Mesodermal cell (in vitro differentiated cells): ENCODE results near the gene SHB.
A peak's percentile ranks its signal among the peaks of the same experiment; 100 is the strongest.

Experiments
- H3K27ac ChIP-seq: 2 replicates; pipeline ENCODE4 v1.7.0; 2013; ENCODE audit warnings: mild to moderate bottlenecking, low read depth, low read length, moderate library complexity; ENCODE audit not compliant: severe bottlenecking
- H3K36me3 ChIP-seq: 2 replicates; pipeline ENCODE4 v1.7.1; 2013; ENCODE audit warnings: mild to moderate bottlenecking, low read length, moderate library complexity; ENCODE audit not compliant: control insufficient read depth, insufficient read depth
- H3K4me1 ChIP-seq: one replicate; pipeline ENCODE4 v1.7.1; 2013; ENCODE audit warnings: mild to moderate bottlenecking, low read length; ENCODE audit not compliant: insufficient read depth, control insufficient read depth, poor library complexity, severe bottlenecking
- H3K4me3 ChIP-seq: 2 replicates; pipeline ENCODE4 v1.7.0; 2013; ENCODE audit warnings: low read length, control low read depth, mild to moderate bottlenecking; ENCODE audit not compliant: insufficient read depth, poor library complexity, severe bottlenecking; ENCODE audit errors: extremely low read depth
- H3K9me3 ChIP-seq: 2 replicates; pipeline ENCODE4 v1.7.1; 2013; ENCODE audit warnings: mild to moderate bottlenecking, low read length, moderate library complexity; ENCODE audit not compliant: control insufficient read depth
- WGBS, 2 experiments: methylation state at CpG; one replicate each; pipeline ENCODE4 v1.1.5; 2013; ENCODE audit warnings: missing lambda C conversion rate in 2 of 2; ENCODE audit not compliant: insufficient coverage in 2 of 2; 5-methylcytosine and 5-hydroxymethylcytosine counted together

Gene SHB

GRCh38 chr9:37920471-37921167 is 148.4 kb downstream of the SHB start:
- no peaks in the 10 kb centered on the region for H3K9me3 ChIP-seq
- no peak overlapping the region for H3K27ac ChIP-seq
- 90 to 93% methylated on average over 4 to 5 of the region's 5 CpGs for WGBS, 2 experiments
- H3K4me3 ChIP-seq: no peak overlapping the region
- H3K36me3 ChIP-seq: peaks cover 59% of the 10 kb centered on the region
- H3K4me1 ChIP-seq: peaks cover 16% of the 10 kb centered on the region

DNA sequence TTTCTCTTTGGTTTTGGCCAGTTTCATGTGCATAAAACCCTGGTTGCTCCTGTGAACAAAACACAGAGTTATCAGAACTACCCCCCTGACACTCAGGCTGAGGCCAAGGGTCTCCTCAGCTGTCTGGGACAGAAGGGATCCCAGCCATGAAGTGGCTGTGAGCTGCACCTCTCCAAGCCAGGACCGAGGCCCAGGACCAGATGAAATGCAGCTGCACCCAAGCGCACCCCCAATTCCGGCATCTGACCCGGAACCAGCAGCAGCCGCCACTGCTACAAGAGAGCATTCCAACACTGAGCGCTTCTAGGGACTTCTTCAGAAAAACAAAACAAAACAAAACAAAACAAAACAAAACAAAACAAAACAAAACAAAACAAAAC is 149.1 kb downstream of the SHB start:
- no peak overlapping the region for H3K27ac ChIP-seq
- 85 to 92% methylated on average over 6 of the region's 6 CpGs for WGBS, 2 experiments
- no peaks in the 10 kb centered on the region for H3K9me3 ChIP-seq
- peaks cover 59% of the 10 kb centered on the region for H3K36me3 ChIP-seq
- no peak overlapping the region for H3K4me3 ChIP-seq
- peaks cover 16% of the 10 kb centered on the region for H3K4me1 ChIP-seq

- H3K4me1 ChIP-seq: peaks cover 17% of the 10 kb centered on the region
These were observed 149.6 kb downstream of the SHB start for GRCh38 chr9:37919246-37919955.

DNA sequence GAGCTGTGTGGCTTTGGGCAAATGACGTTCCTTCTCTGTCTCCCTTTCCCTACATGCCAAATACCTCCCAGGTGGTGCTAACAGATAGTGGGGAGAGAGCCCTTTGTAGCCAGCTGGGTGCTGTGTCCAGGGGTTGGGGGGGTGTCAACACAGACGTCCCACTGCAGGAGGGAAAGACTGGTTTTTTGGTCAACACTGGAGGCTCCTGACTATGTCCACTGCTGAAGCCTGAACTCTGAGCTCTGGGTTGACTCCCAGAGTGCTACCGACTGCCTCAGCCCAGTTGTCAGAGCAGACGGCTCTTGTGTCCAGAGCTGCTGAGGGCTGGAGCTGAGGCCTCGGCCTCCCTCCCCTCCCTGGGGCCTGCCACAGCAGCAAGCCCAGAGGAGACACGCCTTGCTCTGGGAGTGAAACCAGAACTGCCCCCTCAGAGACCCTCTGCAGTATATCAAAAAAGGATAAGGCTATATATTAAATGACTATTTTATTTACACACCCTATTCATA is 150.3 kb downstream of the SHB start:
- Histone ChIP-seq H3K36me3 (peaks cover 54% of the 10 kb centered on the region), H3K4me3 (no peak overlapping the region), H3K4me1 (peaks cover 24% of the 10 kb centered on the region), H3K27ac (no peak overlapping the region), H3K9me3 (no peaks in the 10 kb centered on the region)
- WGBS, 2 experiments: 65 to 81% methylated on average over 3 of the region's 6 CpGs

More at GRCh38 chr9:37919246-37919955, 149.6 kb downstream of the SHB start:
- Histone ChIP-seq H3K27ac (no peak overlapping the region), H3K4me3 (no peak overlapping the region), H3K9me3 (no peaks in the 10 kb centered on the region), H3K36me3 (peaks cover 59% of the 10 kb centered on the region)
- WGBS, 2 experiments: 59 to 68% methylated on average over 6 to 9 of the region's 16 CpGs

GRCh38 chr9:37917801-37918664 is 151.0 kb downstream of the SHB start:
- H3K36me3 ChIP-seq: peaks cover 48% of the 10 kb centered on the region
- 94 to 96% methylated on average over 17 to 20 of the region's 21 CpGs for WGBS, 2 experiments
- H3K4me1 ChIP-seq: peaks cover 22% of the 10 kb centered on the region
- H3K4me3 ChIP-seq: no peak overlapping the region
- no peaks in the 10 kb centered on the region for H3K9me3 ChIP-seq
- H3K27ac ChIP-seq: no peak overlapping the region

- Histone ChIP-seq H3K4me1 (peaks cover 16% of the 10 kb centered on the region), H3K9me3 (no peaks in the 10 kb centered on the region), H3K27ac (no peak overlapping the region), H3K36me3 (peaks cover 47% of the 10 kb centered on the region), H3K4me3 (no peak overlapping the region)
- 89 to 100% methylated on average over 2 to 6 of the region's 8 CpGs for WGBS, 2 experiments
These were observed 151.7 kb downstream of the SHB start for GRCh38 chr9:37917313-37917731.

DNA sequence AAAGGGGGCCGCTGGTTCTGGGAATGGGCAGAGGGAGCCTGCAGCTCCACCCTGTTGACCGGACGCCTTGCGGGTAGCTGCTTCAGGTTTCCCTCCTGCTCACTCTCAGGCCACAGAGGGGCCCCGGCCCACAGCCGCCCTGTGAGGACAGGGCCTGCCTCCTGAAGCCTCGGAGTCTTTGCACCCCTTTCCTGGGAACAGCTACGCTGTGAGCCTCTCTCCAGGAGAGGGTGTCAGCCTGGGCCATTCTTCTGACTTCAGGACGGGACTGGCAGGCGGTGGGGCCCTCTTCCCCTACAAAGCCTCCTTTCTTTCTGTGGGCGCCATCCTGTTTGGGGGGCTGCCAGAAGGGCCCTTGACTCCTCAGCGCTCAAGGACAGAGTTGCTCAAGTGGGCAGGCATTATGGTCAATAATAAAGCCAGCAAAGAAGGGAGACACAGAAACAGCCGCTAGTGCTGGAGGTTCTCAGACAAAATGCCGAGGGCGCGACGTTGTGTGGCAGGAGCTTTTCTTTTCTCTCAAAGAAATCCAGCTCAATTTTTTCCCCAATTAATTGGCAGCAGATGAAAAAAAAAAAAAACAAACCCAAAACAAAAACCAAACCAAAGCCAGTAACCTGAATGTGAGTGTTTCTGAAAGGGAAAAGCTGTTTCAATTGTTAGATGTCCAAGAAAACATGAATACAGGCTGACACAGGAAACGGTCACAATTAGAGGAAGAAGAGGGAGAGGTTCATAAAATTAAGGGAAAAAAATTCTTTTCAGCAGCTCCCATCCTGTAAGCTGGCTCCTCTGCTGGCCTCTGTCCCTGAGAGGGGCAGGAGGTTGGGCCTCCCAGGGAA is 152.3 kb downstream of the SHB start:
- H3K27ac ChIP-seq: peak overlapping the region; percentile 13
- no peak overlapping the region for H3K4me3 ChIP-seq
- H3K4me1 ChIP-seq: peaks cover 10% of the 10 kb centered on the region
- 91 to 97% methylated on average over 16 of the region's 18 CpGs for WGBS, 2 experiments
- H3K36me3 ChIP-seq: peaks cover 41% of the 10 kb centered on the region
- H3K9me3 ChIP-seq: no peaks in the 10 kb centered on the region

- H3K36me3 ChIP-seq: peaks cover 34% of the 10 kb centered on the region
- H3K9me3 ChIP-seq: no peaks in the 10 kb centered on the region
- no peak overlapping the region for H3K27ac ChIP-seq
- 94% methylated on average over 14 of the region's 14 CpGs for WGBS, 2 experiments
- peaks cover 8% of the 10 kb centered on the region for H3K4me1 ChIP-seq
- no peak overlapping the region for H3K4me3 ChIP-seq
These were observed 153.0 kb downstream of the SHB start for GRCh38 chr9:37915911-37916470.

GRCh38 chr9:37914701-37915358 is 154.2 kb downstream of the SHB start:
- Histone ChIP-seq H3K4me3 (no peak overlapping the region), H3K27ac (no peak overlapping the region), H3K36me3 (peaks cover 28% of the 10 kb centered on the region), H3K9me3 (no peaks in the 10 kb centered on the region), H3K4me1 (peaks cover 8% of the 10 kb centered on the region)
- WGBS, 2 experiments: 89 to 92% methylated on average over 9 to 11 of the region's 11 CpGs
